SK-N-SH (cell line): ENCODE data around the gene PEDS1.

Experiments used
- CTCF ChIP-seq: fragments of 200-600 bp; sonication (generic); IDR thresholded peaks from 2 replicates; pipeline ENCODE4 v1.6.1; 2017; ENCODE audit warnings: antibody characterized with exemption, mild to moderate bottlenecking, moderate library complexity
- GABPA ChIP-seq: IDR thresholded peaks from 2 replicates; pipeline ENCODE4 v1.4.0; 2012; ENCODE audit warnings: low read depth, mild to moderate bottlenecking
- JUND ChIP-seq: IDR thresholded peaks from 2 replicates; pipeline ENCODE4 v1.4.0; 2012
- NFIC ChIP-seq: IDR thresholded peaks from 2 replicates; pipeline ENCODE4 v1.4.0; 2012; ENCODE audit warnings: borderline replicate concordance
- NRF1 ChIP-seq: IDR thresholded peaks from 2 replicates; pipeline ENCODE4 v1.6.1; 2012; ENCODE audit warnings: low read depth, mild to moderate bottlenecking, low read length
- RAD21 ChIP-seq: IDR thresholded peaks from 2 replicates; pipeline ENCODE4 v1.6.1; 2012; ENCODE audit warnings: mild to moderate bottlenecking, low read length
- RXRA ChIP-seq: IDR thresholded peaks from 2 replicates; pipeline ENCODE4 v1.4.0; 2012; ENCODE audit warnings: low read depth, mild to moderate bottlenecking, borderline replicate concordance
- USF2 ChIP-seq: fragments of 150-350 bp; IDR thresholded peaks from 2 replicates; pipeline ENCODE4 v1.6.1; 2017; ENCODE audit warnings: antibody characterized with exemption, low read length, low read depth, borderline replicate concordance

- TF ChIP-seq CTCF (no peak), RXRA (no peak), NRF1 (no peak), USF2 (no peak), GABPA (no peak), JUND (no peak), NFIC (no peak), RAD21 (no peak)
Measured at GRCh38 chr20:50172347-50173013, 19.0 kb upstream of the PEDS1 start.
